ENCODE data around the gene CFAP126.

The CFAP126 gene

DNA sequence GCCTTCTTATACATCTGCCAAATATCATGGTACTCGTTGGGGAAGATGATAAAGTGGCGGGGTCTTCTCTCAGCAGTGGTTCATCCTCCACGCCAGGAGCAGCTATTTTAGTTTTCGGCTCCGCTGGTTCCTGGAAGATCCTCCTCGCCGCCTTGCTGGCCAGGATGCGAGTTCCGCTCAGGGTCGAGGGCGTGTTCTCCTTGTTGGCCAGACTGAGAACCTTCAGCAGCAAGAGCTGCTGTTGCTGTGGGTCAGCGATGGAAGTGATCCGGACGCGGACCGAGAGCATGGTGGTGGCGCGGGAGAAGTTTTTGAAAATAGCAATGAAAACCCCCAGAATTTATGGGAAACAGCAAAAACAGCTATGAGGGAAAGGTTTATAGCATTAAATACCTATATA, 11.4 kb upstream of the CFAP126 start (continued):
- TF ChIP-seq, protein P1, sequence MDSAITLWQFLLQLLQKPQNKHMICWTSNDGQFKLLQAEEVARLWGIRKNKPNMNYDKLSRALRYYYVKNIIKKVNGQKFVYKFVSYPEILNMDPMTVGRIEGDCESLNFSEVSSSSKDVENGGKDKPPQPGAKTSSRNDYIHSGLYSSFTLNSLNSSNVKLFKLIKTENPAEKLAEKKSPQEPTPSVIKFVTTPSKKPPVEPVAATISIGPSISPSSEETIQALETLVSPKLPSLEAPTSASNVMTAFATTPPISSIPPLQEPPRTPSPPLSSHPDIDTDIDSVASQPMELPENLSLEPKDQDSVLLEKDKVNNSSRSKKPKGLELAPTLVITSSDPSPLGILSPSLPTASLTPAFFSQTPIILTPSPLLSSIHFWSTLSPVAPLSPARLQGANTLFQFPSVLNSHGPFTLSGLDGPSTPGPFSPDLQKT (IDR thresholded peaks at IDR 0.05; ENCODE audit: borderline replicate concordance, low read depth, low read length) = no peak
- TF ChIP-seq ZNF302 (tag by site-specific recombination; IDR thresholded peaks at IDR 0.05; ENCODE audit: low read depth) = no peak

DNA sequence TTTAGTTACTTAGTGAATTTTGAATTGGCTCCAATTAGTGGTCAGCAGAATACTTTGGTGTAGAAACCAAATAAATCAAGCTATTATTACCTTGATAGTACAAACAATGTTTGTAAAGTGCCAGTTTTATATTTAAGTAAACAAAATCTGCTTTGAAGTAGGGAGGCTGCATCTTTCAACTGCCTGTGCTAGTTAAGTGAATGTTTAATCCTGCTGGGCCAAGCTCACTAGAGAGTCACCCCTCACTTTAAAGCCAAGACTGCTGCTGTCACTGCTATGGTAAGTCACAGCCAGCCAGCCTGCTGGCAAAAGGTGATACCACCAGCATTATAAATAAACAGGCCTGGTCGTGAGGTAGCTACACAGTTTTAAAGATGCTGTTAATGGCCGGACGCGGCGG, 10.3 kb upstream of the CFAP126 start:
- CTCF ChIA-PET = interaction anchor here (1.0 to 3.4 kb wide), 5 partner anchors 14 to 201 kb away, joined by 3 to 9 read pairs (median 5); partner anchors contain the start of genes B4GALT3 and TOMM40L
- Histone ChIP-seq H3K27ac (ENCODE audit: extremely low read depth, low read depth, low read length) (no peak overlapping the region), H3K4me3 (ENCODE audit: low read depth, low read length) (no peak overlapping the region), H3K9me3 (ENCODE audit: control insufficient read depth, insufficient read depth, low read depth, low read length) (no peaks in the 10 kb centered on the region), H3K4me1 (ENCODE audit: control insufficient read depth, insufficient read depth, low read length) (no peaks in the 10 kb centered on the region), H3K36me3 (ENCODE audit: control insufficient read depth in 2 of 2, insufficient read depth in 1 of 2, low read length in 2 of 2) (no peaks in the 10 kb centered on the region)
- no peak for TF ChIP-seq ZNF629 (tag by site-specific recombination; IDR thresholded peaks at IDR 0.05)
- TF ChIP-seq GLI2 (tag by site-specific recombination; IDR thresholded peaks at IDR 0.05; ENCODE audit: borderline replicate concordance, low read depth) = no peak
- no peak for TF ChIP-seq ZNF776 (tag by site-specific recombination; IDR thresholded peaks at IDR 0.05; ENCODE audit: borderline replicate concordance)
- TF ChIP-seq, protein P2, sequence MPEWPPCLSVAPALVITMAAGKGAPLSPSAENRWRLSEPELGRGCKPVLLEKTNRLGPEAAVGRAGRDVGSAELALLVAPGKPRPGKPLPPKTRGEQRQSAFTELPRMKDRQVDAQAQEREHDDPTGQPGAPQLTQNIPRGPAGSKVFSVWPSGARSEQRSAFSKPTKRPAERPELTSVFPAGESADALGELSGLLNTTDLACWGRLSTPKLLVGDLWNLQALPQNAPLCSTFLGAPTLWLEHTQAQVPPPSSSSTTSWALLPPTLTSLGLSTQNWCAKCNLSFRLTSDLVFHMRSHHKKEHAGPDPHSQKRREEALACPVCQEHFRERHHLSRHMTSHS (tag by site-specific recombination; IDR thresholded peaks at IDR 0.05) = no peak
- POLR2A ChIA-PET = interaction anchor here (0.6 kb wide), 1 partner anchor 156 kb away, joined by 4 read pairs; no protein-coding TSS in a partner anchor

DNA sequence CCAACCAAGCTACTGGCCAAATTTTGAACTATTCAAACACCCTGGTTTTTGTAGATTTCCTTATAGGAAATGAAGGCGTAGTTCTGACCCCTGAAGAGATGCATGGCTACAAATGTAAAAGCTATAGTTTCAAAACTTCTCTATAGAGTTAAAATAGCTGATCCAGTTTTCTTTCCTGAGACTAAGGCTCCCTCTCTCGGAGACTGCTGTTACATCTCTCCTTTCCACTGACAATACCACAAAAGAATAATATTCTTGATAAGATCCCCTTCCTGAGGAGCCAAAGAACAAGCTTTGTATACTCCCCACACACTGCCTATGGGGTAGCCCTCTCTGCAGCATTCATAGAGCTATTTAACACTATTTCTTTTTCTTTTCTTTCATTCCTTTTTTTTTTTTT, 6.7 kb upstream of the CFAP126 start:
- Histone ChIP-seq H3K9me3 (ENCODE audit: control insufficient read depth, insufficient read depth, low read depth, low read length) (no peaks in the 10 kb centered on the region), H3K4me3 (ENCODE audit: low read depth, low read length) (no peak overlapping the region), H3K27ac (ENCODE audit: extremely low read depth, low read depth, low read length) (no peak overlapping the region), H3K36me3 (ENCODE audit: control insufficient read depth in 2 of 2, insufficient read depth in 1 of 2, low read length in 2 of 2) (no peaks in the 10 kb centered on the region), H3K4me1 (ENCODE audit: control insufficient read depth, insufficient read depth, low read length) (no peaks in the 10 kb centered on the region)
- no peak for TF ChIP-seq FEZF1 (tag by site-specific recombination; IDR thresholded peaks at IDR 0.05)
- TF ChIP-seq, protein P3, sequence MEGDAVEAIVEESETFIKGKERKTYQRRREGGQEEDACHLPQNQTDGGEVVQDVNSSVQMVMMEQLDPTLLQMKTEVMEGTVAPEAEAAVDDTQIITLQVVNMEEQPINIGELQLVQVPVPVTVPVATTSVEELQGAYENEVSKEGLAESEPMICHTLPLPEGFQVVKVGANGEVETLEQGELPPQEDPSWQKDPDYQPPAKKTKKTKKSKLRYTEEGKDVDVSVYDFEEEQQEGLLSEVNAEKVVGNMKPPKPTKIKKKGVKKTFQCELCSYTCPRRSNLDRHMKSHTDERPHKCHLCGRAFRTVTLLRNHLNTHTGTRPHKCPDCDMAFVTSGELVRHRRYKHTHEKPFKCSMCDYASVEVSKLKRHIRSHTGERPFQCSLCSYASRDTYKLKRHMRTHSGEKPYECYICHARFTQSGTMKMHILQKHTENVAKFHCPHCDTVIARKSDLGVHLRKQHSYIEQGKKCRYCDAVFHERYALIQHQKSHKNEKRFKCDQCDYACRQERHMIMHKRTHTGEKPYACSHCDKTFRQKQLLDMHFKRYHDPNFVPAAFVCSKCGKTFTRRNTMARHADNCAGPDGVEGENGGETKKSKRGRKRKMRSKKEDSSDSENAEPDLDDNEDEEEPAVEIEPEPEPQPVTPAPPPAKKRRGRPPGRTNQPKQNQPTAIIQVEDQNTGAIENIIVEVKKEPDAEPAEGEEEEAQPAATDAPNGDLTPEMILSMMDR (tag by site-specific recombination; IDR thresholded peaks at IDR 0.05) = peak; percentile 31; the same call in 1 of the 2 replicates
- peak; percentile 17 for TF ChIP-seq ZNF654 (tag by site-specific recombination; IDR thresholded peaks at IDR 0.05; ENCODE audit: low read depth)
- CTCF ChIA-PET = interaction anchor here (0.5 to 3.5 kb wide), 8 partner anchors 32 to 726 kb away, joined by 3 to 23 read pairs (median 5); partner anchors contain the start of gene TOMM40L
- POLR2A ChIA-PET = interaction anchor here (0.6 to 0.7 kb wide), 2 partner anchors 16 to 34 kb away, joined by 3 to 4 read pairs; no protein-coding TSS in a partner anchor

DNA sequence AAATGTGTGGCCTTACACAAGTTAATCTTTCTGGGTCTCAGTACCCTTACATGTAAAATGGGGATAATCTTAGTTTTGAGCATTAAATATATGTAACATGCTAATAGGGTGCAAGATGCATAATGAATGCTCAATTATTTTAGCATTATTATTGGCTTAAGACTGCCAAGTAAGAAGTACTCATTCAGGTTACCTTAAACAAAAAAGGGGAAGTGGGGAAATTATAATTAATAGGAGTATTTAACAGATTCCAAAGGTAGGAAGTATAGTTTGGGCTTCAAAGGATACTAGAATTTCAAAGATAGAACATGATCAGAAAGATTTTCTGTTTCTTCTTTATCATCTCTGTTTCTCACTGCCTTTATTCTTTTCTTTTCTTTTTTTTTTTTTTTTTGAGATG, 5.8 kb upstream of the CFAP126 start:
- POLR2A ChIA-PET = no interaction called here
- CTCF ChIA-PET = interaction anchor here (1.5 to 7.8 kb wide), 3 partner anchors 8 to 181 kb away, joined by 4 to 54 read pairs (median 23); partner anchors contain the start of gene TOMM40L
- TF ChIP-seq ZNF37A (tag by site-specific recombination; IDR thresholded peaks at IDR 0.05) (no peak), HOXA7 (CRISPR knock-in tag; IDR thresholded peaks at IDR 0.05; ENCODE audit: borderline replicate concordance) (no peak), ZEB2 (tag by site-specific recombination; IDR thresholded peaks at IDR 0.05) (no peak), ZNF132 (tag by site-specific recombination; IDR thresholded peaks at IDR 0.05; ENCODE audit: borderline replicate concordance) (no peak)
- Histone ChIP-seq H3K36me3 (ENCODE audit: control insufficient read depth in 2 of 2, insufficient read depth in 1 of 2, low read length in 2 of 2) (peaks cover 0 to 1% of the 10 kb centered on the region in 2 experiments; a peak in 1 of 3 replicates), H3K27ac (ENCODE audit: extremely low read depth, low read depth, low read length) (no peak overlapping the region), H3K4me1 (ENCODE audit: control insufficient read depth, insufficient read depth, low read length) (no peaks in the 10 kb centered on the region), H3K4me3 (ENCODE audit: low read depth, low read length) (no peak overlapping the region), H3K9me3 (ENCODE audit: control insufficient read depth, insufficient read depth, low read depth, low read length) (no peaks in the 10 kb centered on the region)
